Spleen (tissue), 11 donors: ENCODE measurements around the gene SETD3. TPM values are rescaled to one million over a fixed set of nuclear protein-coding genes. Genes with fewer than 3 reads are reported as not detected.

Experiments used
- DNase-seq: peaks from one replicate; pipeline ENCODE4 v3.0.0-alpha.2; 2020
- H3K27ac ChIP-seq, 8 donors: fragments of 200-600 bp; sonication (generic) in 7 of 8; 1 replicate in 4 of 8; 2 replicates in 4 of 8; pipeline versions ENCODE4 v1.5.0 to v1.8.0; 2016 to 2021; ENCODE audit warnings: inconsistent platforms in 4 of 8, mild to moderate bottlenecking in 4 of 8, moderate library complexity in 1 of 8
- H3K27me3 ChIP-seq, 7 donors: fragments of 200-600 bp; sonication (generic) in 6 of 7; replicated peaks in 1 of 7; 1 replicate in 4 of 7; 2 replicates in 3 of 7; pipeline versions ENCODE4 v1.5.0 to v1.8.0; 2016 to 2021; ENCODE audit warnings: inconsistent platforms in 3 of 7, mild to moderate bottlenecking in 1 of 7
- H3K36me3 ChIP-seq, 6 donors: fragments of 200-600 bp; sonication (generic) in 5 of 6; 1 replicate in 4 of 6; 2 replicates in 2 of 6; pipeline versions ENCODE4 v1.5.0 to v1.8.0; 2016 to 2021; ENCODE audit warnings: inconsistent platforms in 2 of 6
- H3K4me1 ChIP-seq, 6 donors: fragments of 200-600 bp; sonication (generic) in 5 of 6; 1 replicate in 3 of 6; 2 replicates in 3 of 6; pipeline versions ENCODE4 v1.5.0 to v1.8.0; 2016 to 2021; ENCODE audit warnings: inconsistent platforms in 3 of 6
- H3K4me3 ChIP-seq, 8 donors: fragments of 200-600 bp; sonication (generic) in 7 of 8; 1 replicate in 4 of 8; 2 replicates in 4 of 8; pipeline versions ENCODE4 v1.5.0 to v1.8.0; 2016 to 2021; ENCODE audit warnings: inconsistent platforms in 4 of 8, mild to moderate bottlenecking in 4 of 8, moderate library complexity in 2 of 8
- H3K9me3 ChIP-seq, 8 donors: fragments of 200-600 bp; sonication (generic) in 7 of 8; 1 replicate in 4 of 8; 2 replicates in 4 of 8; pipeline versions ENCODE4 v1.5.0 to v1.8.0; 2016 to 2021; ENCODE audit warnings: inconsistent platforms in 4 of 8
- CTCF ChIP-seq, 11 experiments: fragments of 200-600 bp in 7 of 11; fragments of 450-650 bp in 4 of 11; sonication (generic) in 4 of 11; IDR thresholded peaks in 8 of 11; conservative IDR thresholded peaks in 3 of 11; 1 replicate in 7 of 11; 2 replicates in 4 of 11; pipeline versions ENCODE4 v1.4.0 to v1.8.0; 2016 to 2021; ENCODE audit warnings: antibody characterized with exemption in 11 of 11, inconsistent platforms in 4 of 11, mild to moderate bottlenecking in 1 of 11
- POLR2A ChIP-seq, 3 donors: fragments of 450-650 bp; IDR thresholded peaks; one replicate each; pipeline ENCODE4 v1.5.1; 2017; ENCODE audit warnings: antibody characterized with exemption in 3 of 3, mild to moderate bottlenecking in 1 of 3
- POLR2AphosphoS5 ChIP-seq, 3 donors: sonication (generic); formaldehyde crosslinking; IDR thresholded peaks; one replicate each; pipeline ENCODE4 v1.5.1; 2017; ENCODE audit warnings: antibody characterized with exemption in 3 of 3
- WGBS, 5 donors: extraction: QIAGEN DNeasy Blood & Tissue Kit in 3 of 5; methylation state at CpG; one replicate each; pipeline versions ENCODE4 v1.1.5 to v1.1.7; 2013 to 2018; 5-methylcytosine and 5-hydroxymethylcytosine counted together
- intact Hi-C: fragments of 100-400 bp; cut with DNase I; formaldehyde crosslinking; loops from one replicate; pipeline ENCODE4 v1.15.0; 2023; ENCODE audit warnings: low total_unique reads
- polyA plus RNA-seq, 3 donors: library from polyadenylated mRNA; stranded (reverse); fragments of 200-250 nt; gene quantifications; one replicate each; pipeline ENCODE4 v1.2.1, GENCODE V29; 2013
- total RNA-seq, 7 donors: library from RNA; depleted of rRNA in 3 of 7; stranded (reverse); fragments of >200 nt in 3 of 7; fragmentation: NEBNext Ultra II Directional in 4 of 7; extraction: Animal tissue kit (Norgen Biotek cat#: 25700) in 4 of 7; gene quantifications; one replicate each; pipeline versions ENCODE4 v1.1.0 to v1.2.1, GENCODE V29; 2016 to 2021
- donor health status: healthy with polysubstance abuse.
- donor health status: DM: no; HTN: no; CAD: no; lungs with moderate emphysema.
- donor health status: DM: no; HTN: no; CAD: no.
- donor health status: Bipolar disorder and iron deficiency.
- donor health status: healthy.
- donor health status: DM: no; HTN: no; CAD: no.
- donor health status: DM: yes; HTN: yes; CAD: no.

Gene SETD3
- total and polyA plus RNA-seq, 10 donors, result 18.1 to 84.4 (median 62.4) TPM

GRCh38 chr14:99394602-99395156 is 86.0 kb downstream of the SETD3 start:
- no peak overlapping the region for H3K27ac ChIP-seq
- peaks cover 0 to under 1% (median under 1%) of the 10 kb centered on the region in 6 donors for H3K4me1 ChIP-seq
- H3K36me3 ChIP-seq, result peaks cover 0 to 61% (median 28%) of the 10 kb centered on the region in 6 donors
- no peaks in the 10 kb centered on the region for H3K9me3 ChIP-seq
- H3K27me3 ChIP-seq, result no peaks in the 10 kb centered on the region
- TF ChIP-seq POLR2A (IDR thresholded peaks at IDR 0.05) (no peak), CTCF (IDR thresholded peaks at IDR 0.05 in 8 of 11, conservative IDR thresholded peaks at IDR 0.05 in 3 of 11) (no peak), POLR2AphosphoS5 (IDR thresholded peaks at IDR 0.05) (no peak)
- intact Hi-C loops, result no loop called here
- 91 to 97% (median 96%) methylated on average over 4 to 9 of the region's 9 CpGs for WGBS, 5 donors
- no peak overlapping the region for H3K4me3 ChIP-seq
- no peak for DNase-seq

- Histone ChIP-seq H3K36me3 (peaks cover 0 to 46% (median 14%) of the 10 kb centered on the region in 6 donors), H3K4me3 (no peak overlapping the region), H3K27me3 (no peaks in the 10 kb centered on the region), H3K27ac (no peak overlapping the region), H3K4me1 (peaks cover 0 to 14% (median 7%) of the 10 kb centered on the region in 6 donors), H3K9me3 (no peaks in the 10 kb centered on the region)
- TF ChIP-seq CTCF (IDR thresholded peaks at IDR 0.05 in 8 of 11, conservative IDR thresholded peaks at IDR 0.05 in 3 of 11) (peak in 9 of 11 experiments; percentile 32 to 77 (median 62)), POLR2A (IDR thresholded peaks at IDR 0.05) (no peak), POLR2AphosphoS5 (IDR thresholded peaks at IDR 0.05) (no peak)
- 72 to 82% (median 73%) methylated on average over 12 of the region's 12 CpGs for WGBS, 5 donors
- intact Hi-C loops, result no loop called here
- DNase-seq, result no peak
These were observed 87.5 kb downstream of the SETD3 start for GRCh38 chr14:99393059-99393655.

GRCh38 chr14:99391671-99392070 is 89.0 kb downstream of the SETD3 start:
- TF ChIP-seq POLR2AphosphoS5 (IDR thresholded peaks at IDR 0.05) (no peak), POLR2A (IDR thresholded peaks at IDR 0.05) (no peak), CTCF (IDR thresholded peaks at IDR 0.05 in 8 of 11, conservative IDR thresholded peaks at IDR 0.05 in 3 of 11) (no peak)

DNA sequence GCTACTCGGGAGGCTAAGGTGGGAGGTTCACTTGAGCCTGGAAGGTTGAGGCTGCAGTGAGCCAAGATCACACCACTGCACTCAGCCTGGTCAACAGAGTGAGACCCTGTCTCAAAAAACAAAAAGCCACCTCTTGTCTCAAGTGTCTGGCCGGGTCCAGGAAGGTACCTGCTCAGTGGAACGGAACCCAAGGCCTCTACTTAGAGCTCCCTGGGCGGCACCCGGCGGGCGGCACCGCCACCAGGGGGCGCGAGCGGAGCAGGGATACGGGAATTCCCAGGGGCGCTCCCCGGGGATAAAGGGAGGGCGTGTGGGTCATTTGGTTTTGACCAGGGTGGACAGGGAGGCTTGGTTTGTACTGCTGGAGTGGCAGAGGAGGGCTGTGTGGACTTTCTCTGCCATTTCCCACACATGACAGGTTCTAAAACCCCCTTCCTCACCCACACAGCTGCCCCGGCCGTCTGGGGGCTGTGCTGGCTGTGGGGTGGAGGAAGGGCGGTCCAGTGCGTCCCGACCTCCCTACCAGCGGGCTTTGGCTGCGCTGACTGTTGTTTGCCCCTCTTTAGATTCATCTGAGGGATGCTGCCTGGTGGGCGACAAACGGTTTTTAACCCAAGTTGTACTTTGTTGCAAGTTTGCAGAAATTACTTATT is 91.4 kb downstream of the SETD3 start:
- H3K4me1 ChIP-seq, result peaks cover 0 to 26% (median 16%) of the 10 kb centered on the region in 6 donors
- H3K36me3 ChIP-seq, result peaks cover 0 to 7% (median 0%) of the 10 kb centered on the region in 6 donors
- no peak overlapping the region for H3K4me3 ChIP-seq
- TF ChIP-seq CTCF (IDR thresholded peaks at IDR 0.05 in 8 of 11, conservative IDR thresholded peaks at IDR 0.05 in 3 of 11), result peak in 8 of 11 experiments; percentile 26 to 76 (median 62)
- TF ChIP-seq POLR2A (IDR thresholded peaks at IDR 0.05), result no peak
- TF ChIP-seq POLR2AphosphoS5 (IDR thresholded peaks at IDR 0.05), result peak in 2 of 3 donors; percentile 34 to 57
- H3K27ac ChIP-seq, result no peak overlapping the region
- no peaks in the 10 kb centered on the region for H3K9me3 ChIP-seq
- no peak for DNase-seq
- peaks cover 0 to 23% (median 0%) of the 10 kb centered on the region in 7 donors for H3K27me3 ChIP-seq
- WGBS, 5 donors, result 17 to 25% (median 21%) methylated on average over 16 to 24 of the region's 24 CpGs
- intact Hi-C loops, result no loop called here

More at GRCh38 chr14:99391671-99392070, 89.0 kb downstream of the SETD3 start:
- peaks cover 0 to 26% (median 16%) of the 10 kb centered on the region in 6 donors for H3K4me1 ChIP-seq
- no peak for DNase-seq
- no peaks in the 10 kb centered on the region for H3K9me3 ChIP-seq
- no peak overlapping the region for H3K4me3 ChIP-seq
- WGBS, 5 donors, result 70 to 80% (median 72%) methylated on average over 13 of the region's 13 CpGs
- H3K27me3 ChIP-seq, result peaks cover 0 to 2% (median 0%) of the 10 kb centered on the region in 7 donors
- intact Hi-C loops, result no loop called here
- H3K36me3 ChIP-seq, result peaks cover 0 to 31% (median 2%) of the 10 kb centered on the region in 6 donors
- H3K27ac ChIP-seq, result no peak overlapping the region
